GM12891 (cell line): ENCODE results near the gene SLC49A3.

Source experiments
- POLR2AphosphoS5 ChIP-seq: IDR thresholded peaks from 2 replicates; pipeline ENCODE4 v1.6.1; 2011; ENCODE audit warnings: low read depth, low read length, control low read depth
- TAF1 ChIP-seq: IDR thresholded peaks from 2 replicates; pipeline ENCODE4 v1.6.1; 2011; ENCODE audit warnings: low read depth, low read length, control low read depth

GRCh38 chr4:671769-672168 lies 17.2 kb downstream of the SLC49A3 start:
- TF ChIP-seq POLR2AphosphoS5: no peak
- TF ChIP-seq TAF1: no peak
